ENCODE results near the gene CARD11.
A peak's percentile ranks its signal among the peaks of the same experiment; 100 is the strongest.
"Not testable (repeated sequence)": the region's sequence is repeated elsewhere in the genome, so short reads cannot be mapped to it uniquely, and the experiment has no call there.

Gene CARD11

DNA sequence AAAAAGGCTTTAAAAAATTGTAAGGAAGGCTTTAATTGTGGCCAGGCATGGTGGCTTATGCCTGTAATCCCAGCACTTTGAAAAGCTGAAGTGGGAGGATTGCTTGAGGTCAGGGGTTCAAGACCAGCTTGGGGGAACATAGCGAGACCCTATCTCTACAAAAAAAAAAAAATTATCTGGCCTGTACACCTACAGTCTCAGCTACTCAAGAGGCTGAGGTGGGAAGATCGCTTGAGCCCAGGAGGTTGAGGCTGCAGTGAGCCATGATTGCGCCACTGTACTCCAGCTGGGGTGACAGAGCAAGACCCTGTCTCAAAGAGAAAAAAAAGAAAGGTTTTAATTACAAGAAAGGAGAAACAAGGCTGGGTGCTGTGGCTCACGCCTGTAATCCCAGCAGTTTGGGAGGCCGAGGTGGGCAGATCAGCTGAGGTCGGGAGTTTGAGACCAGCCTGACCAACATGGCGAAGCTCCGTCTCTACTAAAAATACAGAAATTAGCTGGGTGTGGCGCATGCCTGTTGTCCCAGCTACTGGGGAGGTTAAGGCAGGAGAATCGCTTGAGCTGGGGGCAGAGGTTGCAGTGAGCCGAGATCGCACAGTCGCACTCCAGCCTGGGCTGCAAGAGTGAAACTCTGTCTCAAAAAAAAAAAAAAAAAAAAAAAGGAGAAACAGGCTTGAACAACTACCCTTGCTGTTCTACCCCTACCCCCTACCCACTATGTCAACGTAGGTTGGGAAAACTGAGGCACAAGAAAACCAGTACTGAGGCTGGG, 83.7 kb downstream of the CARD11 start:
- DNase-seq = no peak

GRCh38 chr7:2959103-2959680, 84.5 kb downstream of the CARD11 start:
- DNase-seq = no peak

GRCh38 chr7:2958416-2959102, 85.1 kb downstream of the CARD11 start:
- no peak for DNase-seq

- not testable (repeated sequence) for DNase-seq
These were observed 86.3 kb downstream of the CARD11 start for GRCh38 chr7:2957369-2957727.

- peak; percentile 15 for DNase-seq
These were observed 86.9 kb downstream of the CARD11 start for GRCh38 chr7:2956526-2957368.

DNA sequence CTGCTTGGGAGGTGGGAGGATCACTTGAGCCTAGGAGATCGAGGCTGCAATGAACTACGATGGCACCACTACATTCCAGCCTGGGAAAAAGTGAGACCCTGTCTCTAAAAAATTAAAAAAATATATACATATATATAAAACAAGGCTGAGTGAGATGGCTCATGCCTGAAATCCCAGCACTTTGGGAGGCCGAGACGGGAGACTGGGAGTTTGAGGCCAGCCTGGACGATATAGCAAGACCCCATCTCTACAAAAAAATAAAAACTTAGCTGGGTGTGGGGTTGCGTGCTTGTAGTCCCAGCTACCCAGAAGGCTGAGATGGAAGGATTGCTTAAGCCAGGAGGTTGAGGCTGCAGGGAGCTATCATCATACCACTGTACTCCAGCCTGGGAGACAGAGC, 87.6 kb downstream of the CARD11 start:
- DNase-seq = no peak

DNA sequence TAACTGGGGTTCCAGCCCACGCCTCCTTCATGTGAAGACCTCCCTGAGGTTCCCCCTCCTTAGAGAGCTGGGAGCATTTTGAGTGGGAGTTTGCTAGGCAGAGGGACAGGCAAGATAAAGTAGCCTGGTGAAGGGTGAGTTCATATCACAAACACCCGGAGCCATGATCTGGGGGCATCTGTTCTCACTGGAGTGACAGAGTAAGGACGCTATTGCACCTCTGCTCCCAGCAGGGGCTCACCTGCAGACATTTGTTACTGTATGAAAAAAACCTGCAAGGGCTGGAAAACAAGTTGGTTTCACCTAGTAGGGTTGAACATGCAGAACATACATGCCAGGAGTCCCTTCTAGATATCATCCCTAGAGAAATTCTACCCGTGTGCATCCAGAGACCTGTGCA, 88.4 kb downstream of the CARD11 start:
- no peak for DNase-seq

DNA sequence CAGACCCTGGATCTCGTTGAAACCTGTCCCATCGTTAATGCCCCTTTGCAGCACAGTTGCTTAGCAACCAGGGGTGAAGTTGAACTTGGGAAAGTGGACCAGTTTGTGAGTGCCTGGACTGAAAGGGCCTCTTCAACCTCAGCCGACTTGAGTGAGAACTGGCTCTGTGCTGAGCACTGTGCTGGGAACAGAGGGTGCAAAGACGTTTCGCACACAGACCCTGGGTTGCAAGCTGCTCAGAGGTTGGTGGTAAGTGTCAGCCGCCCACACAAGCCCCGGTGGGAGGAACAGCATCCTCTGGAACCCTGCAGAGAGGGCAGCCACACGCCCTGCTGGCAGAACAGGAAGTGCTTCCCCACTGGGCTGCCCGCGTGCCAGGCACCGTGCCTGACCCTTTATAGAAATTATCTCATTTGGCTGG, 89.2 kb downstream of the CARD11 start:
- no peak for DNase-seq

- no peak for DNase-seq
These were observed 89.9 kb downstream of the CARD11 start for GRCh38 chr7:2953588-2954407.

DNA sequence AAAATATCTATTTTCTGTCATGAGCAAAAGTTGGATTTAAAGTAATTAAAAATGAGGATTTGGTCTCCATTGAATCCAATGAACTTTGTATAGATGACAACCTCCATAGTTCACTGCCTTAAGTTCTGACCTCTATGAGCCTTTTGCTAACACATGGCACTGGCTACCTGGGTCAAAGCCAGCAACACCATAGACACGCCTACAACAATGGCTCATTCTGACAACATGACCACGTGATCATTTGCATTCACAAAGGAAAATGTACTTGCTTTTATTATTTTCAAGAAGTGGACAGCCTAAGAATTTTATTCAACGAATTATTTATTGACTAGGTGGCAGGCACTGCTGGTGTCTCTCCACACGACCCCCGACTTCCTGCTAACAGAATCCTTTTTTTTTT, 90.6 kb downstream of the CARD11 start:
- DNase-seq = no peak

DNA sequence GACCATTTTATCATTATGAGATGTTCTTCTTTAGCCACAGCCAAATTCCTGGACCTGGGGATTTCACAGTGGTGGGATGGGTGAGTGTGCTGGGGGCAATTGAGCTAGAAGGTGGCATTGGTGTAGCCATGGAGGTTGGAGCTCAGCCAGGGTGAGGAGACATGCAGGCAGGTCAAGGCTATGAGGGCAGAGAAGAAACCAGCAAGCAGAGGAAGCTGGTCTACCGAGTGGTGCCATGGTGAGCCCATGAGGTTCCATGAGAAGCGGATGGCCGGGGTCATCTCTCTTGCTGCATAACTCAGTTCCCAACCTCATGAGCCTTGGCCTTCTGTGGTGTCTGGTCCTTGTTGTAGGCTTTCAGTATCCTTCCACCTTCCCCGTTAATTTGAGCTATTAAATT, 91.4 kb downstream of the CARD11 start:
- DNase-seq = no peak

DNA sequence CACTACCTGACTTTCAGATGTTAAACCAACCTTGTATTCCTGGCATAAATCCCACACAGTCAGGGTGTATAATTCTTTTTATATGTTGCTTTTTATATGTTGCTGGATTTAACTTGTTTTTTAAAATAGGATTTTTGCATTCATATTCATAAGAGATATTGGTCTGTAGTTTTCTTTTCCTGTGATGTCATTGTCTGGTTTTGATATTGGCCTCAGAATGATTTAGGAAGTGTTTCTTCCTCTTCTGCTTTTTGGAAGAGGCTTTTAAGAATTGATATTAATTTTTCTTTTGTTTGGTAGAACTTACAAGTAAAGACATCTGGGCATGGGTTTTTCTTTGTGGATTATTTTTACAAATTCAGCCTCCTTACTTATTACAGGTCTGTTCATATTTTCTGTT, 93.1 kb downstream of the CARD11 start:
- DNase-seq = no peak

DNA sequence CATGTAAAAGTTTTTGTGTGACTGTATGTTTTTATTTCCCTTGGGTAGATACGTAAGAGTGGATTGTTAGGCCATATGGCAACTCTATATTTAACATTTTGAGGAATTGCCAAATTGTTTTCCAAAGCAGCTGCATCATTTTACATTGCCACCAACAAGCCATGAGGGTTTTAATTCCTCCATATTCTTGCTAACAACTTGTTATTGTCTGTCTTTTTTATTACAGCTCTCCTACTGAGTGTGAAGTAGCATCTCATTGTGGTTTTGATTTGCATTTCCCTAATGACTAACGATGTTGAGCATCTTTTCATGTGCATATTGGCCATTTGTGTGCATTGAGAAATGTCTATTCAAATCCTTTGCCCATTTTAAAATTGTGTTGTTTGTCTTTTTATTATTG, 94.9 kb downstream of the CARD11 start:
- no peak for DNase-seq

DNA sequence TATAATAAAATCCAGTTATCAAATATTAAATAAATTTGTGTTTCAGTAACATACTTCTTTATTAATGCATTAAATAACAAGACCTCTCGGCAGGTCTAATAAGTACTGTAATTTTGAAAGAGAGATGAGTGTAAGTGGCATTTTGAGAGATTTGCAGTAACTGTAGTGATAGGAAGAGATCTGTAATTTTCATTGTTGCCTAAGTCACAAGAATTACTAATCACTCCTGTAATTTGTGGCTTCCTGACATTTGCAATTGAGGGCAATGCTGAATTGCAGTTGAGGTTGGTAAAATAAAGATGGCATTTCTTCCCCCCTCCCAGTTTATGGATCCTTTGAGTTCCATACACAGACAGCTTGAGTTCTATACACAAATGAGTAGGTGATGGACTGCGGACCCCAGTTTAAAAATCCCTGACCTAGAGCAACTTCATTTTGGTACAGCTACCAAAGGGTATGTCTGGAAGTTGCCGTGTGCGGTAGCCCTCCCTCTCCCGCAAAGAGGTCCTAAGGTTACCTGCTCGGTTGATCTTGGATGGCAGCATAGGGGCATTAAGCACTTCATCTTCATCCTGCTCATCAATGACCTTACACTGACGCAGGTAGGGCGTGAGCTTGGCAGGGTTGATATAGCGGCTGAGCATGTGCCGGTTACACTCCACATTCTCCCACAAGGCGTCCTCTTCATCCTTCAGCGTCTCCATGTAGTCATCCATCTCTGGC, 96.4 kb downstream of the CARD11 start:
- no peak for DNase-seq

- no peak for DNase-seq
These were observed 98.5 kb downstream of the CARD11 start for GRCh38 chr7:2945171-2945570.

DNA sequence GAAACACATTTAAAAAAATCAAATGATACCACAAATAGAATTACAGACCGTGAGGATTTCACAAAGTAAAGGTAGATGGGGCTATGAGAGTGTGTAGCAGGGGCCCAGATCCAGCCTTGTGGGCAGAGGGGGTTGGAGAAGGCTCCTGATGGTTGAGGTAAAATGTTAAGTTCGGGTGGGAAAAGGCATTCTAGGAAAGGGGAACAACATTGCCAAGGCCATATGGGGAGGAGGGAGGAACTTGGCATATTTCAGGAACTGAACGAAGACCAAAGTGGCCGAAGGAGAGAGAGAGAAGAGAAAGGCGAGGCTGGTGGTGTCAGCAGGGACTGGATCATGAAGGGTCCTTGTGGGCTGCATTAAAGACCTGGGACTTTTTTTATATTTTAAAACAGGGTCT, 98.9 kb downstream of the CARD11 start:
- no peak for DNase-seq

DNA sequence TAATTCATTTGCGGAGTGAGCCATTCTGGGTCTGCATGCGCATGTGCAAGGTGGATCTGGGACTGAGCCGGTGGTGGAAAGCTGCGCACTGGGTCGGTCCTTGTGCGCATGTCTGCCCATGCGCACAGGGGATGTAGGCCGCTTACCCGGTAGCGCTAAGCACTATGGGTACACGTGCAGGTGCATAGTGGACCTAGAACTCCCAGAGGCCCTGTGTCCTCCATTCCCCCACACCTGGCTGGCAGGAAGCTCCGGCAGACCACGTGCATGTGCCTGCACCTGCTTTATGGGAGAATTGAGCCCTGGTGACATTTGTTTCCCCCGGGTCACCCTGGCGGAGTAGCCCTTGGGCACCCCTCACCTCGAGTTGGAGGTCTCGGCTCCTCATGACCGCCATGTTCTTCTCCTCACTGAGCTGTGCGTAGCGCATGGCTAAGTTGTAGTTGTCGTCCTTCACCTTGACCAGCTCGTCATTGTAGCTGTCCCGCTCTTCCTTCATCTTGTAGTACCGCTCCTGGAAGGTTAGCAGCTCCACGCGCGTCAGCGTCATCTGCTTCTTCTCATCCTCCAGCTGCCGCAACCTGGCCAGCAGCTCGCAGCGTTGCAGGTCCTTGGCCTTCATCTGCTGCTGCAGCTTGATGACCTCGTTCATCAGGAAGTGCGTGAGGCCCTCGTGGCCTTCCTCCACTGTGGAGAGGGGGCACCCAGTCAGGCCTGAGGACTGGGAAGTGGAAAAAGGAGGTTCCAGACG, 99.6 kb downstream of the CARD11 start:
- DNase-seq = no peak

DNA sequence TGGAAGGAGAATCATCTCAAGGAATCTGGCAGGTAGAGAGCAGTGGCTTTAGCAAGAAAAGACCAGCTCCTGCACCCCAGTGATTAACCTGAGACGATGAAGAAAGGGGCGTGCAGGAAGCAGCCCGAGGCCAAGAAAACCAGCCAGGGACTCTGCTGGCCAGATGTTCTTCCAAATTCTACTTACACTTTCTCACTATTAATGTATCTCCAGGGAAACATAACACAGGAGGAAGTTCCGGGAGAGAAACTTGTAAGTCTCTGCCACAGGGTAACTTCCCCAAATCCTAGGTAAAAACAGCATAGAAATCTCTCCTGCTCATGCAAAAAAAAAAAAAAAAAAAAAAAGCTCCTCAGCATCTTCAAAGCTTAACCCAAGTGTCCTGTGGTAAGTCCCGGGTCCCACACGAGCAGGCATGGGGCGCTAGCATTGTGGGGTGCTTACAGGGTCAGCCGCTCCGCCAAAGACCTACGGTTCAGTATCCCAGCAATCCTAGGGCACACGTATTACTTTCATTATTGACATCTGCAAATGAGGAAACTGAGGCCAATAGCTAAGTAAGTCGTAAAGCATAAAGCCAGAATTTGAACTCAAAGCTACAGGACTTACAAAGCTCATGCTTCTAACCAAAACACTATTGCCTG, 102.3 kb downstream of the CARD11 start:
- DNase-seq = no peak

GRCh38 chr7:2940466-2940865, 103.2 kb downstream of the CARD11 start:
- no peak for DNase-seq

- peak; percentile 3 for DNase-seq
These were observed 104.3 kb downstream of the CARD11 start for GRCh38 chr7:2939193-2939885.
